ENCODE measurements around the gene SPHKAP. TPM values are rescaled to one million over a fixed set of nuclear protein-coding genes. Genes with fewer than 3 reads are reported as not detected.

SPHKAP gene
- total and polyA plus RNA-seq, 2 of the 13 experiments (the other 11 are each of a cell fraction or from before 2014, with no cell fraction given) = not detected

DNA sequence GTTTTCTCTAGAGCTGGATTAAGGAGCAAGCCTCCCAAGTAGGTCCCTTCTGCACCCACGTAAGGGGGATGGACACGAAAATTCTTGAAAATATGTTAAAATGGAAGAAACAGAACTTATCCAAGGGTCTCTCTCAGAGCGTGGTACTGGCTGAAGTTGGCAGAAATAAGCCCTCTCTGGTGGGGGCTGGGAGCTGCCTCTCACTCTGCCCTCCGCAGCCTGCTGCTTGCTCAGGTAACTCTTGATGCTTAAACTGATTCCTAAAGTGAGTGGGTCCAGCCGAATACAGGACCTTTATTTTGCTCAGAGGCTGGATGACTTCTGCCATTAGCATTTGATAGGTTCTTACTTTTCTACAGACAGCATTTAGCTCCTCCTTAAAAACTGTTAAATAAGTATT lies 78.1 kb downstream of the SPHKAP start (continued):
- TF ChIP-seq, protein P1, sequence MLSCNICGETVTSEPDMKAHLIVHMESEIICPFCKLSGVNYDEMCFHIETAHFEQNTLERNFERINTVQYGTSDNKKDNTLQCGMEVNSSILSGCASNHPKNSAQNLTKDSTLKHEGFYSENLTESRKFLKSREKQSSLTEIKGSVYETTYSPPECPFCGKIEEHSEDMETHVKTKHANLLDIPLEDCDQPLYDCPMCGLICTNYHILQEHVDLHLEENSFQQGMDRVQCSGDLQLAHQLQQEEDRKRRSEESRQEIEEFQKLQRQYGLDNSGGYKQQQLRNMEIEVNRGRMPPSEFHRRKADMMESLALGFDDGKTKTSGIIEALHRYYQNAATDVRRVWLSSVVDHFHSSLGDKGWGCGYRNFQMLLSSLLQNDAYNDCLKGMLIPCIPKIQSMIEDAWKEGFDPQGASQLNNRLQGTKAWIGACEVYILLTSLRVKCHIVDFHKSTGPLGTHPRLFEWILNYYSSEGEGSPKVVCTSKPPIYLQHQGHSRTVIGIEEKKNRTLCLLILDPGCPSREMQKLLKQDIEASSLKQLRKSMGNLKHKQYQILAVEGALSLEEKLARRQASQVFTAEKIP (CRISPR knock-in tag; IDR thresholded peaks at IDR 0.05; ENCODE audit: borderline replicate concordance) = no peak
- TF ChIP-seq, protein P2, sequence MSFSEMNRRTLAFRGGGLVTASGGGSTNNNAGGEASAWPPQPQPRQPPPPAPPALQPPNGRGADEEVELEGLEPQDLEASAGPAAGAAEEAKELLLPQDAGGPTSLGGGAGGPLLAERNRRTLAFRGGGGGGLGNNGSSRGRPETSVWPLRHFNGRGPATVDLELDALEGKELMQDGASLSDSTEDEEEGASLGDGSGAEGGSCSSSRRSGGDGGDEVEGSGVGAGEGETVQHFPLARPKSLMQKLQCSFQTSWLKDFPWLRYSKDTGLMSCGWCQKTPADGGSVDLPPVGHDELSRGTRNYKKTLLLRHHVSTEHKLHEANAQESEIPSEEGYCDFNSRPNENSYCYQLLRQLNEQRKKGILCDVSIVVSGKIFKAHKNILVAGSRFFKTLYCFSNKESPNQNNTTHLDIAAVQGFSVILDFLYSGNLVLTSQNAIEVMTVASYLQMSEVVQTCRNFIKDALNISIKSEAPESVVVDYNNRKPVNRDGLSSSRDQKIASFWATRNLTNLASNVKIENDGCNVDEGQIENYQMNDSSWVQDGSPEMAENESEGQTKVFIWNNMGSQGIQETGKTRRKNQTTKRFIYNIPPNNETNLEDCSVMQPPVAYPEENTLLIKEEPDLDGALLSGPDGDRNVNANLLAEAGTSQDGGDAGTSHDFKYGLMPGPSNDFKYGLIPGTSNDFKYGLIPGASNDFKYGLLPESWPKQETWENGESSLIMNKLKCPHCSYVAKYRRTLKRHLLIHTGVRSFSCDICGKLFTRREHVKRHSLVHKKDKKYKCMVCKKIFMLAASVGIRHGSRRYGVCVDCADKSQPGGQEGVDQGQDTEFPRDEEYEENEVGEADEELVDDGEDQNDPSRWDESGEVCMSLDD (CRISPR knock-in tag; IDR thresholded peaks at IDR 0.05; ENCODE audit: borderline replicate concordance) = no peak
- TF ChIP-seq KAT2B (IDR thresholded peaks at IDR 0.05; ENCODE audit: borderline replicate concordance, low read depth, low read length) (no peak), ZNF17 (CRISPR knock-in tag; IDR thresholded peaks at IDR 0.05) (no peak), HCFC1 (IDR thresholded peaks at IDR 0.05; ENCODE audit: low read depth, low read length) (no peak), TBX3 (IDR thresholded peaks at IDR 0.05; ENCODE audit: borderline replicate concordance) (no peak), HMG20A (CRISPR knock-in tag; IDR thresholded peaks at IDR 0.05; ENCODE audit: borderline replicate concordance) (no peak), ZBTB7A (CRISPR knock-in tag; IDR thresholded peaks at IDR 0.05) (no peak), SAFB2 (CRISPR knock-in tag; IDR thresholded peaks at IDR 0.05; ENCODE audit: borderline replicate concordance, low read depth) (no peak), ZNF678 (CRISPR knock-in tag; IDR thresholded peaks at IDR 0.05) (no peak), SP140L (CRISPR knock-in tag; IDR thresholded peaks at IDR 0.05; ENCODE audit: borderline replicate concordance) (no peak)
